Keratinocyte (primary cell): ENCODE measurements around the gene SLC24A5. TPM values are rescaled to one million over a fixed set of nuclear protein-coding genes. Genes with fewer than 3 reads are reported as not detected.

Source experiments
- DNase-seq: peaks from one replicate; pipeline ENCODE4 v3.0.0-alpha.2; 2011; ENCODE audit warnings: low read depth, missing footprints, low spot score
- FAIRE-seq: peaks from 2 replicates; lab custom pipeline; 2011; peaks lifted over from hg19 to GRCh38; lab: Jason Lieb, UNC
- H2AFZ ChIP-seq: 2 replicates; pipeline ENCODE4 v1.6.0; 2012; ENCODE audit warnings: low read length, control low read depth, inconsistent platforms; ENCODE audit not compliant: control insufficient read depth
- H3K27ac ChIP-seq: 2 replicates; pipeline ENCODE4 v1.5.1; 2011; ENCODE audit warnings: low read length; ENCODE audit not compliant: control insufficient read depth, insufficient read depth
- H3K27me3 ChIP-seq: 3 replicates; pipeline ENCODE4 v1.6.0; 2011; ENCODE audit warnings: low read length; ENCODE audit not compliant: control insufficient read depth, insufficient read depth; ENCODE audit errors: extremely low read depth
- H3K36me3 ChIP-seq, 2 experiments: 2 replicates in 1 of 2; 3 replicates in 1 of 2; pipeline ENCODE4 v1.5.1; 2011; ENCODE audit warnings: low read length in 2 of 2, mild to moderate bottlenecking in 1 of 2; ENCODE audit not compliant: control insufficient read depth in 2 of 2, insufficient read depth in 2 of 2; ENCODE audit errors: extremely low read depth in 1 of 2
- H3K4me1 ChIP-seq: 3 replicates; pipeline ENCODE4 v1.5.1; 2011; ENCODE audit warnings: low read length; ENCODE audit not compliant: control insufficient read depth, insufficient read depth; ENCODE audit errors: extremely low read depth
- H3K4me2 ChIP-seq: 3 replicates; pipeline ENCODE4 v1.6.0; 2011; ENCODE audit warnings: low read depth, low read length; ENCODE audit not compliant: control insufficient read depth, insufficient read depth; ENCODE audit errors: extremely low read depth
- H3K4me3 ChIP-seq, 3 experiments: fragments of 200-600 bp in 1 of 3; sonication (generic) in 1 of 3; 2 replicates in 2 of 3; 3 replicates in 1 of 3; pipeline ENCODE4 v1.5.1; 2011 to 2016; ENCODE audit warnings: low read length in 3 of 3, mild to moderate bottlenecking in 3 of 3, control low read depth in 2 of 3, inconsistent platforms in 1 of 3, low read depth in 1 of 3, mixed read lengths in 1 of 3, mixed run types in 1 of 3, moderate library complexity in 1 of 3; ENCODE audit not compliant: control insufficient read depth in 2 of 3, insufficient read depth in 2 of 3; ENCODE audit errors: extremely low read depth in 1 of 3
- H3K79me2 ChIP-seq: 2 replicates; pipeline ENCODE4 v1.6.0; 2012; ENCODE audit warnings: low read length; ENCODE audit not compliant: control insufficient read depth, insufficient read depth
- H3K9ac ChIP-seq: 3 replicates; pipeline ENCODE4 v1.6.0; 2011; ENCODE audit warnings: low read length; ENCODE audit not compliant: control insufficient read depth, insufficient read depth; ENCODE audit errors: extremely low read depth
- H3K9me1 ChIP-seq: 3 replicates; pipeline ENCODE4 v1.6.0; 2011; ENCODE audit warnings: low read length; ENCODE audit not compliant: control insufficient read depth, insufficient read depth; ENCODE audit errors: extremely low read depth
- H3K9me3 ChIP-seq: 2 replicates; pipeline ENCODE4 v1.5.1; 2012; ENCODE audit warnings: low read depth, low read length; ENCODE audit not compliant: control insufficient read depth
- H4K20me1 ChIP-seq: 3 replicates; pipeline ENCODE4 v1.6.0; 2011; ENCODE audit warnings: low read length; ENCODE audit not compliant: control insufficient read depth, insufficient read depth; ENCODE audit errors: extremely low read depth
- CTCF ChIP-seq, 3 experiments: IDR thresholded peaks in 1 of 3; conservative IDR thresholded peaks in 1 of 3; optimal IDR thresholded peaks in 1 of 3; 2 replicates in 2 of 3; 3 replicates in 1 of 3; pipeline versions ENCODE3 to v1.5.1; 2011; ENCODE audit warnings: low read length in 3 of 3, mild to moderate bottlenecking in 3 of 3, moderate library complexity in 2 of 3, control low read depth in 1 of 3, inconsistent platforms in 1 of 3; ENCODE audit not compliant: insufficient read depth in 2 of 3; ENCODE audit errors: extremely low read depth in 1 of 3
- EZH2 ChIP-seq: IDR thresholded peaks from one replicate; pipeline ENCODE4 v1.6.1; 2012; ENCODE audit warnings: inconsistent platforms, mild to moderate bottlenecking, low read length, moderate library complexity
- dilution Hi-C: fragments of 300-500 bp; cut with MboI; formaldehyde crosslinking; loops from one replicate; pipeline ENCODE4 v1.7.0; 2020; ENCODE audit warnings: low sequenced_read_pairs; ENCODE audit not compliant: extremely low pct_ligation_motif_present
- polyA plus RNA-seq, 5 experiments: library from polyadenylated mRNA; depleted of rRNA in 3 of 5; stranded (reverse) in 3 of 5; stranded (forward) in 1 of 5; unstranded in 1 of 5; fragments of >200 nt; gene quantifications; 1 replicate in 1 of 5; 2 replicates in 3 of 5; 3 replicates in 1 of 5; pipeline versions ENCODE4 v1.2.1 to v1.2.3, GENCODE V29; 2011 to 2012; ENCODE audit warnings: missing spikeins in 2 of 5, low read depth in 1 of 5, low replicate concordance in 1 of 5

Gene SLC24A5
- polyA plus RNA-seq, 1 donor (not counting 4 experiments of a cell fraction or from before 2014, with no cell fraction given), result 0.04 TPM

GRCh38 chr15:48175126-48175525 is 54.3 kb downstream of the SLC24A5 start:
- dilution Hi-C loops, result no loop called here
- H4K20me1 ChIP-seq, result no peaks in the 10 kb centered on the region
- H3K36me3 ChIP-seq, result no peaks in the 10 kb centered on the region
- no peak for DNase-seq
- no peak overlapping the region for H3K27ac ChIP-seq
- H3K79me2 ChIP-seq, result no peaks in the 10 kb centered on the region
- FAIRE-seq, result no peak
- no peak for TF ChIP-seq CTCF (optimal IDR thresholded peaks at IDR 0.05 in 1 of 3, IDR thresholded peaks at IDR 0.05 in 1 of 3, conservative IDR thresholded peaks at IDR 0.05 in 1 of 3; ENCODE audit: extremely low read depth in 1 of 3, insufficient read depth in 2 of 3, low read length in 3 of 3)
- no peak for TF ChIP-seq EZH2
- no peaks in the 10 kb centered on the region for H3K9me3 ChIP-seq
- H3K9ac ChIP-seq, result no peak overlapping the region
- H2AFZ ChIP-seq, result no peak overlapping the region
- H3K4me2 ChIP-seq, result no peak overlapping the region
- no peak overlapping the region for H3K4me3 ChIP-seq
- peaks cover 4% of the 10 kb centered on the region for H3K27me3 ChIP-seq
- no peaks in the 10 kb centered on the region for H3K4me1 ChIP-seq
- H3K9me1 ChIP-seq, result no peaks in the 10 kb centered on the region

GRCh38 chr15:48176112-48176511 is 55.3 kb downstream of the SLC24A5 start:
- Histone ChIP-seq H3K4me3 (no peak overlapping the region), H3K79me2 (no peaks in the 10 kb centered on the region), H2AFZ (no peak overlapping the region), H3K27ac (no peak overlapping the region), H3K9ac (no peak overlapping the region), H3K36me3 (no peaks in the 10 kb centered on the region), H3K9me3 (no peaks in the 10 kb centered on the region), H4K20me1 (no peaks in the 10 kb centered on the region), H3K4me2 (no peak overlapping the region), H3K27me3 (peaks cover 4% of the 10 kb centered on the region), H3K9me1 (no peaks in the 10 kb centered on the region), H3K4me1 (no peaks in the 10 kb centered on the region)
- DNase-seq (no peak), FAIRE-seq (no peak)
- TF ChIP-seq CTCF (optimal IDR thresholded peaks at IDR 0.05 in 1 of 3, IDR thresholded peaks at IDR 0.05 in 1 of 3, conservative IDR thresholded peaks at IDR 0.05 in 1 of 3; ENCODE audit: extremely low read depth in 1 of 3, insufficient read depth in 2 of 3, low read length in 3 of 3) (no peak), EZH2 (no peak)
- dilution Hi-C loops, result no loop called here
